COLO829 (cell line): Measurements from ENCODE around the gene MYO1G.

ENCODE experiments used
- DNase-seq: peaks from one replicate; pipeline ENCODE4 v3.0.0; 2012; ENCODE audit warnings: low spot score

Gene MYO1G

GRCh38 chr7:44981035-44981706, 2.4 kb upstream of the MYO1G start:
- DNase-seq, result no peak

GRCh38 chr7:44980393-44981034, 1.7 kb upstream of the MYO1G start:
- no peak for DNase-seq

- DNase-seq, result peak; percentile 56
These were observed 922 bp upstream of the MYO1G start for GRCh38 chr7:44979481-44980392.

GRCh38 chr7:44977959-44978335, 868 bp downstream of the MYO1G start:
- DNase-seq, result no peak

GRCh38 chr7:44977304-44977958, 1.4 kb downstream of the MYO1G start:
- no peak for DNase-seq

GRCh38 chr7:44976746-44977196, 2.0 kb downstream of the MYO1G start:
- DNase-seq, result no peak

- no peak for DNase-seq
These were observed 2.6 kb downstream of the MYO1G start for GRCh38 chr7:44976040-44976745.

- DNase-seq, result no peak
These were observed 3.3 kb downstream of the MYO1G start for GRCh38 chr7:44975331-44976039.

GRCh38 chr7:44974549-44974948, 4.3 kb downstream of the MYO1G start:
- DNase-seq, result no peak

GRCh38 chr7:44973610-44974401, 5.0 kb downstream of the MYO1G start:
- no peak for DNase-seq

GRCh38 chr7:44972562-44972961, 6.3 kb downstream of the MYO1G start:
- no peak for DNase-seq

- DNase-seq, result no peak
These were observed 6.8 kb downstream of the MYO1G start for GRCh38 chr7:44971902-44972441.

- DNase-seq, result no peak
These were observed 7.5 kb downstream of the MYO1G start for GRCh38 chr7:44971188-44971901.

GRCh38 chr7:44970523-44971051, 8.2 kb downstream of the MYO1G start:
- no peak for DNase-seq

GRCh38 chr7:44969701-44970522, 8.9 kb downstream of the MYO1G start:
- DNase-seq, result no peak

- no peak for DNase-seq
These were observed 9.6 kb downstream of the MYO1G start for GRCh38 chr7:44969049-44969700.
